Fibroblast of gingiva (primary cell): Measurements from ENCODE around the gene GZMH.
"Not testable (repeated sequence)": the region's sequence is repeated elsewhere in the genome, so short reads cannot be mapped to it uniquely, and the experiment has no call there.

Experiments
- DNase-seq: peaks from one replicate; pipeline ENCODE4 v3.0.0-alpha.2; 2011; ENCODE audit warnings: low read depth

Gene GZMH, protein sequence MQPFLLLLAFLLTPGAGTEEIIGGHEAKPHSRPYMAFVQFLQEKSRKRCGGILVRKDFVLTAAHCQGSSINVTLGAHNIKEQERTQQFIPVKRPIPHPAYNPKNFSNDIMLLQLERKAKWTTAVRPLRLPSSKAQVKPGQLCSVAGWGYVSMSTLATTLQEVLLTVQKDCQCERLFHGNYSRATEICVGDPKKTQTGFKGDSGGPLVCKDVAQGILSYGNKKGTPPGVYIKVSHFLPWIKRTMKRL

DNA sequence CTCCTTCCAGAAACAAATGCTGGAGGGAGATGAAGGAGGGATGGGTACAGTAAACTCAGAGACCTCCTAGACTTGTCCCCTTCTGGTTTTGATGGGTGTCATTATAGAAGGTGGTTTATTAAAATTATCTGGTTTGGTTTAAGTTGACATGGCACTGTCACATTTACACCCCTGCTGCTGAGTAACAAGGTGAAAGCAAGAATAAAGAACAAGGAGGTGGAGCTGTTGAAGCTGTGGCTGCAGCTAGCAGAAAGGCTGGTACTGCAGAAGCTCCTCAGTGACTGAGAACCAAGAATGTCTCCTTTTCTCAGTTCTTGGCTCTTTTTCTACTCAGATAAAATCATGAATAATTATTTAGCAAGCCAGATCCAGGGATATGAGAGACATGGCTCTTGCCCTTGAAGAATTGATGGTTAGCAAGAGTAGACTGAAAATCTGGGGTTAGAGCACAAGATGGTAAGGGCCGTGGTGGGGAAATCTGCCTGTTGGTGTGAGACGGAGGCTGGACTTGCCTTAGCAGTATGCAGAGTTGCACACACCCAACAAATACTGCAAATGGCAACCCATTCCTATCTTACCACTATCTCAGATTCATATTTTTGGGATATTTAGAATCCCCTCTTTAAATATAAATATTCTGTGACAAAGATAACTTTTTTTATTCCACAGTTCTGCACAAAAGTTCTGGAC is at the start of gene GZMH:
TSS of gene GZMH (minus strand) at position 31 of the 690 bp plus-strand sequence. CDS start 72 bp downstream, outside the sequence.
- no peak for DNase-seq

DNA sequence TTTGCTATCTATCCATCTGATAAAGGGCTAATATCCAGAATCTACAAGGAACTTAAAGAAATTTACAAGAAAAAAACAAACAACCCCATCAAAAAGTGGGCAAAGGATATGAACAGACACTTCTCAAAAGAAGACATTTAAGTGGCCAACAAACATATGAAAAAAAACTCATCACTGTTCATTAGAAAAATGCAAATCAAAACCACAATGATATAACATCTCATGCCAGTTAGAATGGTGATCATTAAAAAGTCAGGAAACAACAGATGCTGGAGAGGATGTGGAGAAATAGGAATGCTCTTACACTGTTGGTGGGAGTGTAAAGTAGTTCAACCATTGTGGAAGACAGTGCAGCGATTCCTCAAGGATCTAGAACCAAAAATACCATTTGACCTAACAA is 38.9 kb upstream of the GZMH start:
- not testable (repeated sequence) for DNase-seq

DNA sequence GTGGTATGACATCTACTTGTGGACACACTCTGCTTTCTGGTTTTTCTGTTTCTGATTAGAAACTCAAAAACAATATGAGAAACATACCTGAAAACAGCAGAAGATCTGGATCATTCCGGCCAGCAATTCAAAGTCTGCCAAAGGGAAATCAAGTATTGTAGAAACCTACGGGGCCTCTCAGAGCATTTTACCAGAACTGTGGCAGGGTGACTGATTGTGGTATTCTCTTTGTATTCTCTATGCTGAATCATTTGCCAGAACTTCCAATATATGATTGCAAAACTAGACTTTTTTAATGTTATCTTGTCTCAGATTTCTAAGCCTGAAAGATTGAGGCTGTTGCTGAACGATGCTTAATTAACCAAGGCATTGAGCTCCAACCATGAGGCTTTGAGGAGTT is 30.4 kb upstream of the GZMH start:
- DNase-seq = no peak

DNA sequence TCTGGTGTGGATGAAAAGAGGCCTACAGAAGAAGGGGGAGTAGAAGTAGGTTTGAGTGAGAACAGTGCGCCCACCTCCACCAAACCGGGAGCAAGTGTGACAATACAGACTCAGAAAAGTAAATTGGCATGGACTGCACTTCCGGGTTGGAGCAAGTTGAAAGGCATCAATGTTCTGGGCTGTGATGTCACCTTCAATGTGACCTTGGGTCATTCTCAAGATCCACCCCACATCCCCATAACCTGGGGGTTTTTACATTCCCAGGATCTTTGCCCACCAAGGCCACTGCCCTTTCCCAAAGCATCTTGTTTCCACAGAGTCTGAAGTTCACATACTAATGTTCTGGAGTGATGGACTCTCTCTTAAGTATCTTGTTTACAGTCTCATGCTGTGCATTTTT is 29.8 kb upstream of the GZMH start:
- DNase-seq = no peak

DNA sequence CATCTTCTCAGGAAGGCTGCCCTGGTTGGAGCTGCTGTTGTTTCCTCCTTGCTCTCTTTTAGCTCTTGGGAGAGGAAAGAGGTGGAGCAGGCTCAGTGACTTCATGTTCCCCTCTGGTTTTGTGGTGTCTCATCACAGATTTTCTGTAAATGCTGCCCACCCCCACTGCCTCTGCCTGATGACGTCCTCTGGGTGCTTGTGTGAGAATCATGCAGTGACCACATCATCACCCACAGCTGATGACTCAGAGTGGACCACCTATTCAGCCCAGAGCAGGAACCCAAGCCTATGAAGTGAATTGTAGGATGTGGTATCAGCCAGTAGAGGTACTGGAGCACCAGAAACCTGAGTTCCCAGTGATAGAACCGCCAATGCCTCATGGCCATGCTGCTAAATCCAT is 24.7 kb upstream of the GZMH start, which contains the start of gene GZMB:
TSS of gene GZMB (minus strand) at position 33 of the 400 bp plus-strand sequence. CDS start at position 3, 30 bp downstream.
- DNase-seq = no peak

DNA sequence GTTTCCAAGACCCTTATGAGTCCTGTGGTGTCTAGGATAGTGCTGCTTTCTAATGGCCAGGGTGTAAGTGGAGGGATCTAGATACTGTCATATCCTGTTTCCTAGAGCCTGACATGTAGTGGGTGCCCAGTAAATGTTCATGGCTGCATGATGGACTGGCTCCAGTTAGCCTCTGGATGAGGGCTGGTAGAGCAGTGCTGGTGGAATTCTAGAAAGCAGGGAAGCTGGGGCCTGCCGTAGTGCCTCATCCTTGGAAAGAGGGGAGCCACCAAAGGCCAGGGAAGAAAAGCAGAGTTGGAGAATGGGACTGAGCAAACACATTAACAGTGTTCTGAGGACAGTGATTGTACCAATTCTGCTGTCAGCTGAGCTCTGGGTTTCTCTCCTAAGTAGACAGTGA is 23.9 kb upstream of the GZMH start:
- no peak for DNase-seq

DNA sequence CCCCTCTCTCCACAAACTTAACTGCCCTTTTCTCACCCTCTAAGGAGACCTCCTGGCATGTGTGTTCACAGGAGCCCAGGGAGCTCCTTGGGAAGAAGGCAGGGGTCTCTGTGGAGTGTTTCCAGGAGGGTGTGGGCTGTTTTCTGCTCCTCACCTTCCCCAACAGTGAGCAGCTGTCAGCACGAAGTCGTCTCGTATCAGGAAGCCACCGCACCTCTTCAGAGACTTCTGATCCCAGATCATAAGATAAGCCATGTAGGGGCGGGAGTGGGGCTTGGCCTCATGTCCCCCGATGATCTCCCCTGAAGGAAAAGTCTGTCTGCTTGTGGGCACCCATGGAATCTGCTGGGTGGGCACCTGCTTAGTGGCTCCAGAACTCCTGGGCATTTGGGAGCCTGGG is 23.3 kb upstream of the GZMH start:
- no peak for DNase-seq

DNA sequence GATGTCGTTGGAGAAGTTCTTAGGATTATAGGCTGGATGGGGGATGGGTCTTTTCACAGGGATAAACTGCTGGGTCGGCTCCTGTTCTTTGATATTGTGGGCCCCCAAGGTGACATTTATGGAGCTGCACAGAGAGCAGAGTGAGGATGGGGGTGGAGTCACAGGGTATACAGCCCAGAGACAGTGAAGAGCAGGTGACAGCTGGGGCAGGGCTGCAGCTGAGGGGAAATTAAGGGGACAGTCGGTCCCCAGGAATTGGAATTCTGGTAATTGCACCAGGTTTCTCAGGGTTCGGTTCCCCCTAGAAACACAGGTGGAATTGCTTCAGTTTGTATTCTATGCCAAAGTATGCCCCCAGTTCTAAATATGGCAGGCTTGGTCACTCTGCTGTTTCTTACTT is 22.9 kb upstream of the GZMH start:
- no peak for DNase-seq

DNA sequence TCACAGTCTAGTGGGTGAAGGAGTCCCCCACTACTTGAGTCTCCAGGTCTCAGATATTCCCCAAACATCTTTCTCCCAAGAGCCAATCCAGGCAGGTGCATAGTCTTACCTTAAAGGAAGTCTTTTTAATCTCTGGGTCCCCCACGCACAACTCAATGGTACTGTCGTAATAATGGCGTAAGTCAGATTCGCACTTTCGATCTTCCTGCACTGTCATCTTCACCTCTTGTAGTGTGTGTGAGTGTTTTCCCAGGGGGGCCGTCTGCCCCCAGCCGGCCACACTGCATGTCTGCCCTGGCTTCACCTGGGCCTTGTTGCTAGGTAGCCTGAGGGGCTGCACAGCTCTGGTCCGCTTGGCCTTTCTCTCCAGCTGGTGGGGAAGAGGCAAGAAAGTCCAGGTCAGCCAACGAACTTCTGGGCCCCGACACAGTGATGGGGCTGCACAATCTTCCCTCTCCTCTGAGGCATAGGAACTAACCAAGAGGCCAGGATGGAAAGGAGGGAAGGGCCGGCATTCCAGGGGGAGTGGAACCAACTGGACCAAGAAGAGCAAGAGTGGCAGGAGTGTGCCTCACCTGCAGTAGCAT is 22.4 kb upstream of the GZMH start:
- DNase-seq = no peak

DNA sequence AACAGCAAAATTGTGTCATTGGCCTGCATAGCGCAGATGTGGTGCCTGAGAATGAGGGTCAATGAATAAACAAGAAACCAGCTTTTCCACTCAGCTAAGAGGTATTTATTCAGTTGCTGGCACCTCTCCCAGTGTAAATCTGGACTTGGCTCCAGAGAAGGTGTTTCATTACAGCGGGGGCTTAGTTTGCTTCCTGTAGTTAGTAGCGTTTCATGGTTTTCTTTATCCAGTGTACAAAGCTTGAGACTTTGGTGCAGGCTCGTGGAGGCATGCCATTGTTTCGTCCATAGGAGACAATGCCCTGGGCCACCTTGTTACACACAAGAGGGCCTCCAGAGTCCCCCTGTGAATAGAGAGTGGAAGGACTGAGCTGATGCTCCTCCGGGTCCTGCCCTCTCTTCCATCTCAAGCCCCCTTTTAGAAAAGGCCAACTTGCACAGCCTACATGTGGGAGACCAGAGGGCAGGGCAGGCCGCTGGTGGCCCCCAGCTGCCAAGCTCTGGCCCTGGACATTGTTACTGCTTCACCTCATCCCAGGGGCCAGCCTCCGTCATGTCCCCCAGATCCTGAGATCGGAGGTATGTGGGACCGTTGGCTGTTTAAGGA is 21.5 kb upstream of the GZMH start:
- DNase-seq = no peak

DNA sequence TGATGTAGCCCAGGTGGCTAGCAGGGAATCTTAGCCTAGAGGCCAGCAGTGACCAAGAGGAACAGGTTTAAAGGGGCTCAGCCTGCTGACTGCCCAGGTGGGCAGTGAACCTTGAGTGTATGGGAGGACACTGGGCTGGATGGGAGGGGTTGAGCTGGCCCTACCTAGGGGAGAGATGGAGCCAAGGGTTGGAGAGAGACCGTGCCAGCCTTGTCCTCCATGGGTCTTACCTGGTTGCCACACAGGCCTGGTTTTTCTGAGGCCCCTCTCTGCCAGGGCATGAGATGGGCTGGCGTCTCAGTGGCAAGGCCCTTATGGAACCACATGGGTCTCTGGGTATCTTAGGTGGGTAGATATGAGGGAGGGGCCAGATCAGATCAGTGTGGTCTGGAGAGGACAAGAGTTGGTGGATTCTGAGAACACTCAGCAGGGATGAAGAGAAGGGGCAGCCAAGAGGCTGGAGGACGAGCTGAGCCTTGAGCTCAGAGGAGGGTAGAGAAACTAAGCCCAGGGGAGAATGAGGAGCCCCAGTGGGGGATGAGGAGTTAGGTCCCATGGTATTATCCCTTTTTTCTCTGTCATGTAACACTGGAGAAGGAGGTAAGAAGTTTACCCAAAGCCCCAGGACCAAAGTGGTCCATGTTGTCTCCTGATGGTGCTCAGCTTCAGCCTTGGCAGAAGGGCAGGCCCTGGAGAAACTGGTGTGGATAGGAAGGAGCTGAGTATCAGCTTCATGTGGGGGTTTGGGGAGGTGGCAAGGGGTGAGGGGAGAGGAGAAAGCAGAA is 20.8 kb upstream of the GZMH start:
- no peak for DNase-seq

DNA sequence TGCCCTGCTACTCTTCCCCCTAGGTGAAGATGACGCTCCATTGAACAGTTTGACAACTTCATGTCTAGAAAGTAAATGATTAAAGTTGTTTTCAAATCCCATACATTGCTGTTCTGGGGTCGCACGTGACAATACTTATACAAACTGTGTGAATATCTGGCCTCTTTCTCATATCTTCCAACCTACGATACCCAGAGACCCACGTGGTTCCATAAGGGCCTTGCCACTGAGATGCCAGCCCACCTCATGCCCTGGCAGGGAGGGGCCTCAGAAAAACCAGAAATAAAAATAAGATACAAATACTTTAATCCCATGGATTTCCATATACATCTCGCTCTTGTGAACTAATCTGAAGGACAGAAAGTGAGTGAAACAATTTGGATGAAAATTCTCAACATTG is 20.0 kb upstream of the GZMH start:
- no peak for DNase-seq

DNA sequence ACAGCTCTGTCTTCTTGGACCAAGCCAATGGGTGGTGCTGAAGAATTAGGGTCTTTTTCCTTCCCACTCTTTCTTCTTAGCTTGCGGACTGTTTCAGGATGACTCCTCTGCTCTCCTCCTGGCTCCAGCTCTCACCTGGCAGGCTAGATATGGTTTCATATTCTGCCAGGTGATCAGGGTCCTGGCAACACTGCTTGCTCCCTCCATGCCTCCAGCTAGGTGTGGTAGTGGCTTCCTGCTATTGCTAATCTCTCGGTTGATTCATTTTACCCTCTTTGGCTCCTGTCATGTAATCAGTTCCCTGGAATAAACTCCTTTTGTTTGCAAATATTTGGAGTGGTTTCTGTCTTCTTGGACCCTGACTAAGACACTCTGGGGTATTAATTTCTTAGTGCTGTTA is 4.3 kb upstream of the GZMH start:
- DNase-seq = no peak

DNA sequence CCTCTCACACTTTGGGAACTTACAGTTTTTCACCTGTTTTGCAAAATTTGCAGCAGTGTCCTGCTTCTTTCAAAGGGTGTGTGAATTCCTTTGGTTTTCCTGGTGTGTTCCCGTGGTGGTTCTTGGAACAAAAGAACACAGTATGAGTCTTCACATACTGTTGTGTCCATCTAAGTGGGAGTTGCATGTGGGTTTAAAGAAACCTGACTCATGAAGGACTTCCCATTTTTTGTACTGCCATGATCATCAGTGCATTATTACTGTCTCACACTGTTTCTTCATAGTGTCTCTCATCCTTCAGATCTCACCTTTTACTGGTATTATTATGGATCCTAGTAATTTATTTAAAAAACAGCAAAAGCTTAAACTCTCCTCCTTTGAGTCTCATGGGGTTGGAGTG is 3.8 kb upstream of the GZMH start:
- no peak for DNase-seq

DNA sequence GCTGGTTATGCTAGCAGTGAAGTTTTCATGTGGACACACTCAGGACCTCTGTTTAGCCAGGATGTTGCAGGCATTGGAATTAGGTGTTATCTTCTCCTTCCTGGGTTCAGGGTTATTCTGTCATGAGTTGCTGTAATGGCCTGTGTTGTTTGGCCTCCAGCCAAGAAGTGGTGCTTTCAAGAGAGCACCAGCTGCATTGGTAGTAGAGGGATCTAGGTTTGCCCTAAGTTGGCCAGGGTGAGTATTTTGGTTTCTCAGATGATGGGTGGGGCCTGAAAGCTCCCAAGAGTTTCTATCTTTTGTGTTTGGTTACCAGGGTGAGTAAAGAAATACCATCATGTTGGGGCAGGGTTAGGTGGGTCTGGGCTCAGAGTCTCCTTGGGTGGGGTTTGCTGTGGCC is 2.7 kb upstream of the GZMH start:
- no peak for DNase-seq

DNA sequence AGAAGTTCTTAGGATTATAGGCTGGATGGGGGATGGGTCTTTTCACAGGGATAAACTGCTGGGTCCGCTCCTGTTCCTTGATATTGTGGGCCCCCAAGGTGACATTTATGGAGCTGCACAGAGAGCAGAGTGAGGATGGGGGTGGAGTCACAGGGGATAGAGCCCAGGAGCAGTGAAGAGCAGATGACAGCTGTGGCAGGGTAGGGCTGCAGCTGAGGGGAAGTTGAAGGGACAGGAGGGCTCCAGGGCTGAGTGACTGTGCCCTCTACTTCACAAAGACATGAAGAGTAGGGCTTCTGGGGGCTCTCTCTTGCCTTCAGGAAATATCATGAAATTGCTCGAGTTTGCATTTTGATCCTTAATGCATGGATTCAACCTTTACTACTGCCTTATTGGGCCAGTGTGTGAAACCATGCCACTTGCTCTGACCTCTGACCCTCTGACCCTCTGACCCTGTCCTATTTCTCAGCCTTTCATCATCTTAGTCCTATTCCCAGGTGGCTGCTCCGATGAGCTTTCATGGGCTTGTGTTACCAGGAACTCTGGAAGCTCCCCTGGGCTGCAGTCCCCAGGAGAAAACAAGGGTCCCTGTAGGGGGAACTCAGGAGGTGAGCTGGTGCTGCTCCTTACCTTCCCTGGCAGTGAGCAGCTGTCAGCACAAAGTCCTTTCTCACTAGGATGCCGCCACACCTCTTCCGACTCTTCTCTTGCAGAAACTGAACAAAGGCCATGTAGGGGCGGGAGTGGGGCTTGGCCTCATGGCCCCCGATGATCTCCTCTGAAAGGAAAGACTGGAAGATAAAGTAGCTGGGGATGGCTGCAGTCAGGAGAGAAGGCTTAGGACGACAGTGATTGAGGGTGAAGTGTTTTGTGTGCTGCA is 1.6 kb downstream of the GZMH start:
- no peak for DNase-seq

DNA sequence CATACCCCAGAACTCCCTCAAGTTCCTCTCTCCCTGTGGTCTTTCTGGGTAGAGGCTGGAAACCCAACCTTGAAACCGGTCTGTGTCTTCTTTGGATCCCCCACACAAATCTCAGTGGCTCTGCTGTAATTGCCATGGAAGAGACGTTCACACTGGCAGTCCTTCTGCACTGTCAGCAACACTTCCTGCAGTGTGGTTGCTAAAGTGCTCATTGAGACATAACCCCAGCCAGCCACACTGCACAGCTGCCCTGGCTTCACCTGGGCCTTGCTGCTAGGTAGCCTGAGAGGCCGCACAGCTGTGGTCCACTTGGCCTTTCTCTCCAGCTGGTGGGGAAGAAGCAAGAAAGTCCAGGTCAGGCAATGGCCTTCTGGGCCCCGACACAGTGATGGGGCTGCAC is 2.4 kb downstream of the GZMH start:
- DNase-seq = no peak

DNA sequence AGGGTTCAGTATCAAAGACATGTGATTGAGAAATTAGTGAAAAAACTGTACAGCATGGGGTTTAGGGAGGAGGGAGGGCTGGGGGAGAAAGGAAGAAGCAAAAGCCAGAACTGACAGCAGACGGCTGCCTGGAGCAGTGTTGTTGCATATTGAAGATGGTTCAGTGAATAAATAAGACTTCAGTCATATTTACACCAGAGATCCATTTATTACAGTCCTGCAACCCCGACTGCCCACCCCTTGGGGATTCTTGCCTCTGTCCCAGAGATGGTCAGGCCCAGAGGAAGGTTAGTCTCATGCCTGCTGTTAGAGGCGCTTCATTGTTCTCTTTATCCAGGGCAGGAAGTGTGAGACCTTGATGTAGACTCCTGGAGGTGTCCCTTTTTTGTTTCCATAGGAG is 3.2 kb downstream of the GZMH start:
- DNase-seq = no peak

DNA sequence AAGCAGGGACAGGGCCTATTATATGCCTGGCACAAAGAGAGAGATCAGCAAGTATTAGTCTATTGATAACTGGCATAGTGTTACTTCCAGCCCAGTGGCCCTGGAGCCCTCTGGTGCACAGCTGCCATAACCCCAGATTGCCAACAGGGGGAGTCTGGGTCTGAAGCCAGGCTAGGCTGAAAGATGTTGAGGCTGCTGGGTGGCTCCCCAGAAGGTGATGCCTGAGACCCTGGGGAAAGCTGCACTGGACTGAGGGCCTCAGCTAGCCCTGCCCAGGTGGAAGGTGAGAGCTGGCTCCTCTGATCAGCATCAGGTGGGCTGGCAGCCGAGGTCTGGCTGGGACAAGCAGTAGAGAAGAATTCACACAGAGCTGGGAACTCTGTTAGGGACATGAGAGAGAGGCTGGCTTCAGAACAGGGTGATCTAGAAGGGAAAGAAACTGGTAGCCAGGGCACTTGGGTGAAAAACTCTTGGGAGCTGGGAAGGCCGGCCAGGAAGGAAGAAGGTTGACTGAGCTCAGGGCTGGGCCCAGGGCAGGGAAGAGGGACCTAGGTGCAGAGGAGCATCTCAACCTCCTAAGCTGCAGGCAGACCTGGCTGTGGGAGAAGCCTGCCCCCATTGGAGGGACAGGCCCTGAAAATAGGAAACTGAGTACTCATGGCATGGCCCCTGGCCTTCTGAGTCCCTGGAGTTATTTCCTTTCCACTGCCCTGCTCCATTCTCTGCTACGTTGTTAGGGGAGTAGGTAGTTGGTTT is 3.9 kb downstream of the GZMH start:
- DNase-seq = no peak

DNA sequence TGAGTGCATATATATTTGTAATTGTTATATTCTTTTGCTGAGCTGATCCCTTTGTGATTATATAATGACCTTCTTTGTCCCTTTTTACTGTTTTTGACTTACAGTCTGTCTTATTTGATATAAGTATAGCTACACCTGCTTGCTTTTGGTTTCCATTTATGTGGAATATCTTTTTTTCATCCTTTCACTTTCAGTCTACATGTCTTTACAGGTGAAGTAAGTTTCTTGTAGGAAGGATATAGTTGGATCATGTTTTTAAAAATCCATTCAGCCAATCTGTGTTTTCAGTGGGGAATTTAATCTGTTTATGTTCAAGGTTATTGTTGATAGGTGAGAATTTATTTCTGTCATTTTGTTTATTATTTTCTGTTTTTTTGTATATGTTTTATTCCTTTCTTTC is 12.1 kb downstream of the GZMH start:
- DNase-seq = no peak
